GM12801 (cell line): ENCODE measurements around the gene USHBP1.

ENCODE experiments used
- CTCF ChIP-seq: IDR thresholded peaks from one replicate; pipeline ENCODE4 v1.5.1; 2011; ENCODE audit warnings: control low read depth; ENCODE audit not compliant: insufficient read length; ENCODE audit errors: extremely low read depth

The USHBP1 gene

GRCh38 chr19:17243830-17244617 is 20.5 kb downstream of the USHBP1 start:
- no peak for TF ChIP-seq CTCF

- no peak for TF ChIP-seq CTCF
Measured at GRCh38 chr19:17243211-17243829, 21.2 kb downstream of the USHBP1 start.

- TF ChIP-seq CTCF = no peak
Measured at GRCh38 chr19:17242431-17243208, 21.9 kb downstream of the USHBP1 start.

- TF ChIP-seq CTCF = no peak
Measured at GRCh38 chr19:17240826-17241399, 23.6 kb downstream of the USHBP1 start.

GRCh38 chr19:17240062-17240752 is 24.3 kb downstream of the USHBP1 start:
- no peak for TF ChIP-seq CTCF

- TF ChIP-seq CTCF = no peak
Measured at GRCh38 chr19:17237747-17238706, 26.5 kb downstream of the USHBP1 start.
